ENCODE results near the gene SLC17A9.

DNA sequence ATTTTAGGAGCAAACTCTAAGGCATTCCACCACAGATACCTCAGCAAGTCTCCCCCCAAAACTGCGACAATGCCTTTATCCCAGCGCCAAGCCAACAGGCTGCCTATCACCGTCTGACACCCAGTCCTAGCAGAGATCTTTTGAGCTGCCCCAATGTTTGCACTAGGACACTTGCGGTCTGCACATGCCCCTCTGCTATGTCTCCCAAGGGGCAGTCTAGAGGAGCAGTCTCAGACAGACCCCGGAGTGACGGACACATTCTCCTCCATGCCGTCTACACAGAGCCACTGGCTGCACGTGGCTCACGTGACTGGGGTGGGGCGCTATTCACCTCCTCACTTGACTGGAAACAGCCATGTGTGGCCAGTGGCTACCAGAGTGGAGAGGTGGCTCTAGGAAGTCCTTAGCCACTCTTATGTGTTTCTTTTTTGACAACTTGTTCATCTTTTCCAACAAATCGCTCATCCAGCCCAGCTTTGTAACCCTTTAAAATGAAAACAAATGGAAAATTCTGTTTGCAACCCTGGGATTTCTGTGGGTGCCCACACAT is 42.2 kb upstream of the SLC17A9 start:
- TF ChIP-seq POLR2AphosphoS5 (IDR thresholded peaks at IDR 0.05; ENCODE audit: borderline replicate concordance, low read depth, low read length) (no peak), EZH2 (IDR thresholded peaks at IDR 0.05) (no peak)

Measured in SK-N-MC (cell line).